Brain pericyte (primary cell): Measurements from ENCODE around the gene LAIR1.

Experiments used
- DNase-seq: peaks from one replicate; pipeline ENCODE4 v3.0.0-alpha.2; 2012; ENCODE audit warnings: low read depth, low spot score

The LAIR1 gene

GRCh38 chr19:54317108-54317964, 47.4 kb downstream of the LAIR1 start:
- DNase-seq, result no peak

- no peak for DNase-seq
Measured at GRCh38 chr19:54316746-54317107, 48.0 kb downstream of the LAIR1 start.

- DNase-seq, result no peak
Measured at GRCh38 chr19:54315956-54316355, 48.8 kb downstream of the LAIR1 start.

GRCh38 chr19:54312436-54313377, 52.0 kb downstream of the LAIR1 start, which contains the start of gene LILRA5:
LILRA5 (minus strand) TSS chr19:54313166; CDS start chr19:54313019, 147 bp downstream.
- no peak for DNase-seq

- no peak for DNase-seq
Measured at GRCh38 chr19:54312011-54312410, 52.7 kb downstream of the LAIR1 start.

GRCh38 chr19:54311486-54311885, 53.2 kb downstream of the LAIR1 start:
- DNase-seq, result no peak

- no peak for DNase-seq
Measured at GRCh38 chr19:54310543-54310942, 54.2 kb downstream of the LAIR1 start.

- DNase-seq, result no peak
Measured at GRCh38 chr19:54309811-54310210, 54.9 kb downstream of the LAIR1 start.

GRCh38 chr19:54307389-54308020, 57.2 kb downstream of the LAIR1 start:
- no peak for DNase-seq

- no peak for DNase-seq
Measured at GRCh38 chr19:54305141-54305540, 59.6 kb downstream of the LAIR1 start.

- no peak for DNase-seq
Measured at GRCh38 chr19:54302257-54302656, 62.5 kb downstream of the LAIR1 start.
